ENCODE measurements around the gene PTPRU. TPM values are rescaled to one million over a fixed set of nuclear protein-coding genes. Genes with fewer than 3 reads are reported as not detected.

The PTPRU gene
- total RNA-seq, 4 donors from 2014 or later = 5.6 to 9.7 (median 7.4) TPM

GRCh38 chr1:29360768-29361167 is 124.4 kb downstream of the PTPRU start:
- no peak overlapping the region for H3K27ac ChIP-seq

GRCh38 chr1:29361686-29362085 is 125.4 kb downstream of the PTPRU start:
- H3K27ac ChIP-seq = no peak overlapping the region
- WGBS, 2 donors (ENCODE audit: low coverage in 1 of 2) = 63 to 80% methylated on average over 1 to 6 of the region's 6 CpGs
- in situ Hi-C loops (cut with MboI; ENCODE audit: low pct_ligation_motif_present in 1 of 4, low pct_unique_long_range_greater_than_20kb in 1 of 4, low sequenced_read_pairs in 3 of 4) = no loop called here
- peaks cover 11% of the 10 kb centered on the region for H3K27me3 ChIP-seq
- DNase-seq = no peak
- H3K36me3 ChIP-seq = no peaks in the 10 kb centered on the region
- no peaks in the 10 kb centered on the region for H3K4me1 ChIP-seq
- no peak overlapping the region for H3K4me3 ChIP-seq
- TF ChIP-seq POLR2AphosphoS5 (IDR thresholded peaks at IDR 0.05) = no peak
- TF ChIP-seq CTCF (IDR thresholded peaks at IDR 0.05) = no peak
- TF ChIP-seq POLR2A (IDR thresholded peaks at IDR 0.05) = no peak
- no peak for TF ChIP-seq EP300 (IDR thresholded peaks at IDR 0.05; ENCODE audit: low read depth)
- H3K9me3 ChIP-seq = no peaks in the 10 kb centered on the region
- intact Hi-C loops (cut with DNase I; ENCODE audit: low total_unique reads) = no loop called here

More at GRCh38 chr1:29360768-29361167, 124.4 kb downstream of the PTPRU start:
- Histone ChIP-seq H3K9me3 (no peaks in the 10 kb centered on the region), H3K36me3 (no peaks in the 10 kb centered on the region), H3K27me3 (peaks cover 11% of the 10 kb centered on the region), H3K4me3 (no peak overlapping the region), H3K4me1 (no peaks in the 10 kb centered on the region)
- intact Hi-C loops (cut with DNase I; ENCODE audit: low total_unique reads) (no loop called here), in situ Hi-C loops (cut with MboI; ENCODE audit: low pct_ligation_motif_present in 1 of 4, low pct_unique_long_range_greater_than_20kb in 1 of 4, low sequenced_read_pairs in 3 of 4) (no loop called here)
- 88 to 96% methylated on average over 2 to 3 of the region's 3 CpGs for WGBS, 2 donors (ENCODE audit: low coverage in 1 of 2)
- TF ChIP-seq POLR2AphosphoS5 (IDR thresholded peaks at IDR 0.05) = no peak
- TF ChIP-seq CTCF (IDR thresholded peaks at IDR 0.05) = no peak
- no peak for TF ChIP-seq POLR2A (IDR thresholded peaks at IDR 0.05)
- no peak for TF ChIP-seq EP300 (IDR thresholded peaks at IDR 0.05; ENCODE audit: low read depth)
- no peak for DNase-seq

- Histone ChIP-seq H3K4me3 (no peak overlapping the region), H3K4me1 (no peaks in the 10 kb centered on the region), H3K27ac (no peak overlapping the region), H3K36me3 (no peaks in the 10 kb centered on the region), H3K27me3 (peaks cover 11% of the 10 kb centered on the region), H3K9me3 (no peaks in the 10 kb centered on the region)
- in situ Hi-C loops (cut with MboI; ENCODE audit: low pct_ligation_motif_present in 1 of 4, low pct_unique_long_range_greater_than_20kb in 1 of 4, low sequenced_read_pairs in 3 of 4) = no loop called here
- 70% methylated on average over 7 of the region's 10 CpGs; no CpG with 5 or more reads in 1 of the 2 donors for WGBS, 2 donors (ENCODE audit: low coverage in 1 of 2)
- TF ChIP-seq POLR2AphosphoS5 (IDR thresholded peaks at IDR 0.05) (no peak), EP300 (IDR thresholded peaks at IDR 0.05; ENCODE audit: low read depth) (no peak), POLR2A (IDR thresholded peaks at IDR 0.05) (no peak), CTCF (IDR thresholded peaks at IDR 0.05) (no peak)
- intact Hi-C loops (cut with DNase I; ENCODE audit: low total_unique reads) = no loop called here
- DNase-seq = no peak
Measured at GRCh38 chr1:29362116-29362515, 125.8 kb downstream of the PTPRU start.

GRCh38 chr1:29362764-29363163 is 126.4 kb downstream of the PTPRU start:
- Histone ChIP-seq H3K27ac (no peak overlapping the region), H3K4me3 (no peak overlapping the region), H3K4me1 (no peaks in the 10 kb centered on the region), H3K9me3 (no peaks in the 10 kb centered on the region), H3K27me3 (peaks cover 11% of the 10 kb centered on the region), H3K36me3 (no peaks in the 10 kb centered on the region)
- TF ChIP-seq CTCF (IDR thresholded peaks at IDR 0.05) = no peak
- no peak for TF ChIP-seq EP300 (IDR thresholded peaks at IDR 0.05; ENCODE audit: low read depth)
- TF ChIP-seq POLR2A (IDR thresholded peaks at IDR 0.05) = no peak
- TF ChIP-seq POLR2AphosphoS5 (IDR thresholded peaks at IDR 0.05) = no peak
- WGBS, 2 donors (ENCODE audit: low coverage in 1 of 2) = 55 to 70% methylated on average over 3 to 4 of the region's 4 CpGs
- intact Hi-C loops (cut with DNase I; ENCODE audit: low total_unique reads) = no loop called here
- DNase-seq = no peak
- in situ Hi-C loops (cut with MboI; ENCODE audit: low pct_ligation_motif_present in 1 of 4, low pct_unique_long_range_greater_than_20kb in 1 of 4, low sequenced_read_pairs in 3 of 4) = no loop called here

All from transverse colon (tissue), 4 donors.